ENCODE data around the gene FBP2.

DNA sequence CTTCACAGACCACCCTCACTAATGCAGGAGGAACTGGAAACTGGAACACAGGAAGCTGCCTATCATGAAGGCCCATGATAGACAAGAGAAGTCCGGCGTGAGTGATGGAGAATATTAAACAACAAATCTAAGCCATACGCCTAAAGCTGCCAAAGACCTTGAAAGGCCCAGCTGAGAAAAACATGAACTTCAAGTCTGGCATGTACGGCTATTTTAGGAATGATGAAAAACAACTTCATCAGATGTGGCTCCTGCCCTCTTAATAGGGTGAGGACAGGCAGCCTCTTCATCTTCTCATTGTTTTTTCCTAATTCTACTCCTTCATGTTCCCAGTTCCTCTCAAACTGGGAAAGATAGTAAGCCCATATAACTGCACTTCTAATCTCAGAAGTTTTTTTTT lies 25.4 kb upstream of the FBP2 start:
- TF ChIP-seq, protein P1, sequence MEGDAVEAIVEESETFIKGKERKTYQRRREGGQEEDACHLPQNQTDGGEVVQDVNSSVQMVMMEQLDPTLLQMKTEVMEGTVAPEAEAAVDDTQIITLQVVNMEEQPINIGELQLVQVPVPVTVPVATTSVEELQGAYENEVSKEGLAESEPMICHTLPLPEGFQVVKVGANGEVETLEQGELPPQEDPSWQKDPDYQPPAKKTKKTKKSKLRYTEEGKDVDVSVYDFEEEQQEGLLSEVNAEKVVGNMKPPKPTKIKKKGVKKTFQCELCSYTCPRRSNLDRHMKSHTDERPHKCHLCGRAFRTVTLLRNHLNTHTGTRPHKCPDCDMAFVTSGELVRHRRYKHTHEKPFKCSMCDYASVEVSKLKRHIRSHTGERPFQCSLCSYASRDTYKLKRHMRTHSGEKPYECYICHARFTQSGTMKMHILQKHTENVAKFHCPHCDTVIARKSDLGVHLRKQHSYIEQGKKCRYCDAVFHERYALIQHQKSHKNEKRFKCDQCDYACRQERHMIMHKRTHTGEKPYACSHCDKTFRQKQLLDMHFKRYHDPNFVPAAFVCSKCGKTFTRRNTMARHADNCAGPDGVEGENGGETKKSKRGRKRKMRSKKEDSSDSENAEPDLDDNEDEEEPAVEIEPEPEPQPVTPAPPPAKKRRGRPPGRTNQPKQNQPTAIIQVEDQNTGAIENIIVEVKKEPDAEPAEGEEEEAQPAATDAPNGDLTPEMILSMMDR (IDR thresholded peaks at IDR 0.05) = no peak
- TF ChIP-seq POLR2A (IDR thresholded peaks at IDR 0.05) = no peak

Data from esophagus squamous epithelium (tissue), 4 donors.